HUES6 (cell line): ENCODE data around the gene CPSF6.
"Not testable (repeated sequence)": the region's sequence is repeated elsewhere in the genome, so short reads cannot be mapped to it uniquely, and the experiment has no call there.

Experiments used
- H3K27ac ChIP-seq: 2 replicates; pipeline ENCODE4 v1.7.0; 2013; ENCODE audit warnings: low read depth, mild to moderate bottlenecking, low read length, inconsistent platforms
- H3K27me3 ChIP-seq: 2 replicates; pipeline ENCODE4 v1.6.1; 2013; ENCODE audit warnings: low read length; ENCODE audit not compliant: control insufficient read depth, insufficient read depth
- H3K36me3 ChIP-seq: 2 replicates; pipeline ENCODE4 v1.6.1; 2013; ENCODE audit warnings: low read length; ENCODE audit not compliant: control insufficient read depth, insufficient read depth
- H3K4me1 ChIP-seq: 2 replicates; pipeline ENCODE4 v1.6.1; 2013; ENCODE audit warnings: low read length; ENCODE audit not compliant: control insufficient read depth, insufficient read depth
- H3K4me3 ChIP-seq: 2 replicates; pipeline ENCODE4 v1.5.1; 2013; ENCODE audit warnings: low read depth, low read length
- H3K9ac ChIP-seq: one replicate; pipeline ENCODE4 v1.6.1; 2013; ENCODE audit warnings: mild to moderate bottlenecking, low read length
- H3K9me3 ChIP-seq: 2 replicates; pipeline ENCODE4 v1.6.1; 2013; ENCODE audit warnings: low read depth, low read length; ENCODE audit not compliant: control insufficient read depth, insufficient read depth

CPSF6 gene

DNA sequence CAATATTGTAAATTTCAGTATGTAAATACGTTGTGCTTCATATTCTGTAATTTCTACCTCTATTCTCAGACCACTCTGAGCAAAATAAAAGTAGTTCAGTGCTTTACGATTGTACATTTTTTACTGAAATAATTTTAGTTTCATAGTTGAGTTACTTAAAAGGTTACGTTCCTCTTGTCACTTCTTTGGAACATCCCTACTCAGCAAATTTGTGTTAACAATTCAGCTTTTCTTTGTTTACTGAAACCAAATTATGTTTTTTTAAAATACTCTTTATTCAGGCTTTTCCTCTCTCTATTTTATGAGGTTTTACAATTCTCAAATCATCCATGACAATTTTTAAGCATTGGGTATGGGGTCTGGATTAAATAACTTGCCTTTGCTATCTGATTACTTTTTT is 25.8 kb downstream of the CPSF6 start:
- Histone ChIP-seq H3K4me3 (no peak overlapping the region), H3K27ac (no peak overlapping the region), H3K9me3 (no peaks in the 10 kb centered on the region), H3K27me3 (no peaks in the 10 kb centered on the region), H3K4me1 (no peaks in the 10 kb centered on the region), H3K9ac (no peak overlapping the region), H3K36me3 (peaks cover 91% of the 10 kb centered on the region)

- not testable (repeated sequence) for H3K9ac ChIP-seq, H3K4me3 ChIP-seq, H3K27me3 ChIP-seq, H3K9me3 ChIP-seq, H3K27ac ChIP-seq, H3K4me1 ChIP-seq
- peaks cover 91% of the 10 kb centered on the region for H3K36me3 ChIP-seq
Observed at GRCh38 chr12:69265633-69266032, 26.3 kb downstream of the CPSF6 start.

- Histone ChIP-seq H3K9ac (no peak overlapping the region), H3K4me3 (no peak overlapping the region), H3K4me1 (no peaks in the 10 kb centered on the region), H3K9me3 (no peaks in the 10 kb centered on the region), H3K27ac (no peak overlapping the region), H3K36me3 (peaks cover 91% of the 10 kb centered on the region), H3K27me3 (no peaks in the 10 kb centered on the region)
Observed at GRCh38 chr12:69266036-69266635, 26.8 kb downstream of the CPSF6 start.

DNA sequence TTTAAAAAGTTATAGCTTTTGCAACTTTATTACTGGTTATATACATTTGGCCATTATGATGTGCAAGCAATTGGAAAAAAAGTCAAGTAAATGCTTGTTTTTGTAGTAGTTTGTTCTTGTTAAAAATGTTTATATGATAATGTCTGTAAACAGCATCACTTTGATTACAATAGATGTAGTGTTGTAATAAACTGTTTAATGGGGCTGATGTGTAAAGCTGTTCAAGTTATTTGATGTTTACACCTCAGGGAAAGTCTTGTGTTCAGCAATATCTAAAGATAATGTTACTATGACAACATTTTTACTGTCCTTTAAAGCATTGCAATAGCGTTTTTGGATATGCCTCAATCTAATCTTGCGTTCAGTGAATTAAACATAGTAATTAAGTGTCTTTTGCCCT is 30.4 kb downstream of the CPSF6 start:
- H3K27ac ChIP-seq, result no peak overlapping the region
- no peaks in the 10 kb centered on the region for H3K27me3 ChIP-seq
- no peak overlapping the region for H3K9ac ChIP-seq
- H3K4me1 ChIP-seq, result no peaks in the 10 kb centered on the region
- H3K36me3 ChIP-seq, result peaks cover 69% of the 10 kb centered on the region
- no peak overlapping the region for H3K4me3 ChIP-seq
- H3K9me3 ChIP-seq, result no peaks in the 10 kb centered on the region

DNA sequence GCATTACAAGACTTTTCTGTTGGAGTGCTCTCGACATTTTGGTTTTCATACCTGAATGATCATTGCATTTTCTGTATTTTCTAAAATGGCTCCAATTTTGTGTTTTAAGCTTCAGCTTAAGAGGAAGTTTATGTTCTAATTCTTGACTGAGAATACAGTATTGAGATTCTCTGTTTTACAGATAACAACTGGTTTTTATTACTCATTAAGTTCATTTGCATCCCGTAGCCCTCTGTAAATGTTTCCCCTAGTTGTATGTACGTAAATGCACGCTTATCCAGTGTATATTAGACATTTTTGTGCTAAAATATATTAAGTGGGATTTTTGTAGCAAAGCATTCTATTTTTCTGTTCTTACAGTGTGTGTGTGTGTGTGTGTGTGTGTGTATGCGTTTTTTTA is 33.1 kb downstream of the CPSF6 start:
- Histone ChIP-seq H3K4me3 (no peak overlapping the region), H3K9me3 (no peaks in the 10 kb centered on the region), H3K27ac (no peak overlapping the region), H3K4me1 (no peaks in the 10 kb centered on the region), H3K27me3 (no peaks in the 10 kb centered on the region), H3K9ac (no peak overlapping the region), H3K36me3 (peaks cover 45% of the 10 kb centered on the region)

DNA sequence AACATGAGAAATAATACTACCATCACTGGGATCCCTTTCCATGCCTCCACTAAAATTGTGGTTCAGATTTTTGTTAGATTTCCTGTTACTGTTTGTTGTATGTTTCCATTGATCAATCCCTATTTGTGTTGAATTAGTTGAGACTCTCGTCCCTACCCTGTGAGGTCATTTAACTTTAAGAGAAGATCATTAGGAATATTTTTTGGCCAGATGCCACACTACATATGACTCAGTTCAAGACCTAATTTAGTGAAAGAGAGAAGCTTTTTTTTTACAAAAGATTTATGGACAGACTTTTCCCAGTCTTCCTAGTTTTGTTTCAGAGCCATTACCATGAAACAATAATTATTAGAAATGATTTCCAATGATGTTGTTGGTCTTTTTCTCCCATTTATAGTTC is 35.5 kb downstream of the CPSF6 start:
- Histone ChIP-seq H3K9ac (no peak overlapping the region), H3K4me3 (no peak overlapping the region), H3K36me3 (peaks cover 27% of the 10 kb centered on the region), H3K4me1 (no peaks in the 10 kb centered on the region), H3K27me3 (no peaks in the 10 kb centered on the region), H3K27ac (no peak overlapping the region), H3K9me3 (no peaks in the 10 kb centered on the region)

DNA sequence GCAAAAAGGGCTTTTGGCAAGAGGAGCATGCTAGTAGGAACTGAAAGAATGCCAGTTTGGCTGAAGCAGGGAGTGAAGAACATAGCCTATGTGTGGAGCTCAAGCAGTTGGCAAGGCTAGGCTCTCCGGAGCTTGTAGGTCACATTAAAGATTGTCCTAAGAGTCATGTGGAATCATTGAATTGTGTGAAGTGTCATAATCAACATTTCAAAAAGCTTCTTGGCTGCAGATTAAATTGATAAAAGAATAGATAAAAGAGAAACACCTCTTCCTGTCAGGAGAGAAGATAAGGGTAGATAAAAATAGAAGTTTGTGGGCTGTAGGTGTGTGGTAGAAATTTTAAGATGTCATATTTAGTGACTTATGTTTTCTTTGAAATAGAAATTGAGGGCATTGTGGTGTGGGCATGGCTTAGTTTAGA is 36.1 kb downstream of the CPSF6 start:
- Histone ChIP-seq H3K27me3 (no peaks in the 10 kb centered on the region), H3K9ac (no peak overlapping the region), H3K4me3 (no peak overlapping the region), H3K4me1 (no peaks in the 10 kb centered on the region), H3K27ac (no peak overlapping the region), H3K36me3 (peaks cover 21% of the 10 kb centered on the region), H3K9me3 (no peaks in the 10 kb centered on the region)

DNA sequence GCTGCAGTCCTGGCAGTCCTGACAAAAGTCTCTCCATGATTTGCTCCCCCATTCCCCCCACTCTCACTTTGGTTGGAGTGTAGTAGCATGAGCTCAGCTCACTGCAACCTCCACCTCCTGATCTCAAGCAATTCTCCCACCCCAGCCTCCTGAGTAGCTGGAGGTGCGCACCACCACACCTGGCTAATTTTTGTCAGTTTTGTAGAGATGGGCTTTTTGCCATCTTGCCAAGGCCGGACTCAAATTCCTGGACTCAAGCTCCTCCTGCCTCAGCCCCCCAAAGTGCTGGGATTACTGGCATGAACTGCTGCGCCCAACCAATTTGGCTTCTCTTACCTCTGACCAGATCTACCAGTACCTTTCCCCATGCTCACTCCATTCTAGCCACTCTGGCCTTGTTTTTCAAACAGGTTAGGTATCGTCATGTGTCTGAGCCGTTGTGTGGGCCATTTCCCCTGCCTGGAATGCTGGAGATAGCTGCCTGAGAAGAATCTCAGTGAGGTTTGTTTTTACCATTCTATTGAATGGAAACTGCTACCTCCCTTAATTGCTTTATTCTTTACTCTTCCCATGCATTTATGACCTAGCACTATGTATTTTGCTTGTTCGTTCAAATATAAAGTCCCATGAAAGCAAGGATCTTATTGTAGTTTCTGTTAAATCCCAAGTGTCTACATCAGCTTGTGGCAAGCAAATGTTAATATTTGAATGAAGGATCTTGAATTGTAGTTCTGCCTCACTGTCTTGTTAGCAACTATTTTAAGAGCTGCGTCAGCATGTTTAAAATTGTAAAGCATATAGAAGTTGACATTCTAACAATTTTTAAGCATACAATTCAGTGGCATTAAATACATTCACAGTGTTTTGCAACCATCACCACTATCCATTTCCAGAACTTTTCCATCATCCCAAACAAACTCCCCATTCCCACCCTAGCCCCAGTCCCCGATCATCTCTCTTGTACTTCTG is 39.7 kb downstream of the CPSF6 start:
- Histone ChIP-seq H3K4me1 (peaks cover 5% of the 10 kb centered on the region; the same call in 1 of the 2 replicates), H3K4me3 (no peak overlapping the region), H3K9ac (no peak overlapping the region), H3K9me3 (no peaks in the 10 kb centered on the region), H3K27ac (no peak overlapping the region), H3K27me3 (peaks cover 10% of the 10 kb centered on the region; the same call in 1 of the 2 replicates), H3K36me3 (no peaks in the 10 kb centered on the region)

DNA sequence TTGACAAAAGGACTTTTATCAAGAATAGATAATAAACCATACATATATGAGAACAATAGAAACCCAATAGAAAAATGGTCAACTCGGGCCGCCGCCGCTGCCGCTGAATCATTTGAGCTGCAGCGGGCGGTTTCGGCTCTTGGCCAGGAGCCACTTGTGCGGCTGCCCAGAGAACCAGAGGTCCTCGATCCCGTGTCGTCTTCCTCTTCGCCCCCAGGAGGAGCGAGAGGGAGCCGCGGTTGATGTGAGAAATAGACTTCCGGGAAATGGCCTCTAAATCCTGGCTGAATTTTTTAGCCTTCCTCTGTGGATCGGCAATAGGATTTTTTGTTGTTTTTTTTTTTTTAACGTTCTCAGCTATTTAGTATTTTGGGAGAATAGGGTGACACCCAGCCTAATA is 44.8 kb downstream of the CPSF6 start:
- H3K36me3 ChIP-seq, result no peaks in the 10 kb centered on the region
- H3K27ac ChIP-seq, result no peak overlapping the region
- peak overlapping the region; percentile 40 for H3K4me3 ChIP-seq
- H3K9me3 ChIP-seq, result no peaks in the 10 kb centered on the region
- peaks cover 5% of the 10 kb centered on the region; the same call in 1 of the 2 replicates for H3K4me1 ChIP-seq
- no peak overlapping the region for H3K9ac ChIP-seq
- H3K27me3 ChIP-seq, result peaks cover 15% of the 10 kb centered on the region; the same call in 1 of the 2 replicates

DNA sequence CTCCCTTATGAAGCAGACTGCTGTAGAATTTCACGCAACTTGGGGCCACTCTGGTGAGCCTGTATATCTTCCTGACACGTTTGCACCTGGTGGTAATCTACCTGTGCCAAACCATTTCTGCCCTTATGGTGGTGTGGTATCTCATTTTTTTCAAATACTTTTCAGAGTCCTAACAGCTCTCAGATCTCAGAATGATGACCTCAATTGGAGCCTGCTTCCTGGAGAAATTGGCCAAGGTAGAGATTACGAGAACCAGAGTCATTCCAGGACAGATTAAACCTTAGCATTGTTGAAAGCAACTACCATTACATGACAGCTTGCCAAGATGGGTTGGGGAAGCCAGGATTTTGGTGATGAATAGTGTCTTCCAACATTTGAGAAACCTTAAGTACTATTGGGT is 48.2 kb downstream of the CPSF6 start:
- no peak overlapping the region for H3K27ac ChIP-seq
- H3K9me3 ChIP-seq, result no peaks in the 10 kb centered on the region
- peaks cover 5% of the 10 kb centered on the region; the same call in 1 of the 2 replicates for H3K4me1 ChIP-seq
- no peak overlapping the region for H3K4me3 ChIP-seq
- no peak overlapping the region for H3K9ac ChIP-seq
- H3K36me3 ChIP-seq, result no peaks in the 10 kb centered on the region
- peaks cover 15% of the 10 kb centered on the region; the same call in 1 of the 2 replicates for H3K27me3 ChIP-seq

- H3K4me1 ChIP-seq, result no peaks in the 10 kb centered on the region
- no peaks in the 10 kb centered on the region for H3K27me3 ChIP-seq
- no peak overlapping the region for H3K4me3 ChIP-seq
- H3K9ac ChIP-seq, result no peak overlapping the region
- H3K9me3 ChIP-seq, result no peaks in the 10 kb centered on the region
- no peaks in the 10 kb centered on the region for H3K36me3 ChIP-seq
- no peak overlapping the region for H3K27ac ChIP-seq
Observed at GRCh38 chr12:69290545-69291277, 51.3 kb downstream of the CPSF6 start.
